HuH-7 (cell line): ENCODE measurements around the gene ISL2.
"Not testable (repeated sequence)": the region's sequence is repeated elsewhere in the genome, so short reads cannot be mapped to it uniquely, and the experiment has no call there.

ENCODE experiments used
- DNase-seq: peaks from one replicate; pipeline ENCODE4 v3.0.0; 2011; ENCODE audit warnings: low spot score

ISL2 gene

DNA sequence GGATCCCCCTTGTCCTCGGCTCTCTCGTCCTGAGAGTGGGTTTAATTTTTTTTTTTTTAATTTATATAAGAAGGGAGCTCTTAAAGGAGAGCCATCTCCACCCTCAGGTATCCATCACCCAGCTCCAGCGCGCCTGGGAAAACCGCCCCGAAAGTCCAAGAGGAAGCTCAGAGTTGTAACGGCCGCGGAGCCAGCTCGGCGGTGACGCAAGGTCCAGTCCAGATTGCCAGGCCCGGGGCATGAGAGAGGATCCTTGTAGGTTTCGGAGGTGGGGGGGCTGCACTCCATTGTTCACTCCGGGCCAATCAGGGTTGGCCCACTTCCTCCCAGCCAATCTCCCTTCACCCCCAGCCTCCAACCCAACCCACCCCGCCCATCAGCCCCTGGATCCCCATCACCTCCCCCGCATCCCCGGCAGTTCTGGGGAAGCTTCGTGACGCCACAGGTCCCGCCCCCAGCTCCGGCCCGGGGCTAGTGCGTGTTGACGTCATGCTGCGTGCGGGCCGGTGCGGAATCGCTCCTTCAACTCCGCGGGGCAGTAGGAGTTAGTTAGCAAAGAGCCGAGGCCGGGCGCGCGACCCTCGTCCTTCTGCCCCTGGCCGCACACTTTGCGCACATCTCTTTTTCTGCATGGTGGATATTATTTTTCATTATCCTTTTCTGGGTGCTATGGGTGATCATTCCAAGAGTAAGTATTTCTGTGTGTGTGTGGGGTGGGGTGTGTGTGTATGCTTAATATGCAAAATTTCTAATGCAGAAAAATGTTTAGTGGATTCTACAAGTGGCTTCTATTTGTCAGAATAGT lies at the start of gene ISL2:
Gene ISL2 (plus strand): TSS at position 520 of the 805 bp plus-strand sequence. CDS start 111 bp downstream, at position 631.
- peak; percentile 100 for DNase-seq

DNA sequence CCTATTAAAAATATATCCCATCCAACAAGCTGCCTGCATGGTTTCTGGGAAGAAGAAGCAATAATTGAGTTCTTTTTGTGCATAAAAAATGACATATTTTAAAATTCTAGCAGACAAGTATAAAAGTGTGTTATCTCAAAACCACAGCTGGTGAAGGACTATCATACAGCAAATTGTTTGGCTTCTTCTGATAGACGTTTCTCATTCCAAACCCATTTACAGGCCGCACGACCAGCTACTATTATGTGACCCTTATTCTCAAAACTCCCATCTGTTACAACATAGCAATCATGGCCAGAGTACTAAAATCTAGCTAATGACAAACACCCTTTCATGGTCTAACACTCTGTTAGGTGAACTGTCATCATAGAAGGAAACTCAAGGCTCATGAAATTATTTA lies 47.0 kb upstream of the ISL2 start:
- DNase-seq: no peak

DNA sequence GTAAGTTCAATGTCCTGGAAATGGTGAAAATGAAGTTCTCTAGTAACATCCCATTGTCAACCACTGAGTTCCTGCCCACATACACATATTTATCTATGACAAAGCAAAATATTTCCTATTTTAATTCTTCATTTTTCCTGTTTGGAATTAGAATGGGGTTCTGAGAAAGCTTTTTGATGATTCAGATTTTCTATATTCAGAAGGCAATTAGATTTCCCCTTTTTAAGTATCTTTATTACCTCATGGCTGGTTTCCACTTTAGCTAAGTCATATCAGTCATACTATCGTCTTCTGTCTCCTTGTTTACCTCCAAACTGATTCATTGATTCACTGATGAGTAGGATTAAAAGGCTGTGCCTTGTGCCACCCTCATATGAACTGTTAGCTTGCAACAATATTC lies 43.2 kb upstream of the ISL2 start:
- no peak for DNase-seq

DNA sequence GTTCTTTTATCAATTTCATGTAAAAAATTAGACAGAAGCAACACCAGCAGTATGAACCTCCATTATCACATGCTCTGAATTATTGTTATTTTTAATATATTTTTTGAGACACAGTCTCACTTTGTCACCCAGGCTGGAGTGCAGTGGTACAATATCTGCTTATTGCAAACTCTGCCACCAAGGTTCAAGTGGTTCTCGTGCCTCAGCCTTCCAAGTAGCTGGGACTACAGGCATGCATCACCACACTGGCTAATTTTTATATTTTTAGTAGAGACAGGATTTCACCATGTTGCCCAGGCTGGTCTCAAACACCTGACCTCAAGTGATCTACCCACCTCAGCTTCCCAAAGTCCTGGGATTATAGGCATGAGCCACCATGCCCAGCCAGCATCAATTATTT lies 42.1 kb upstream of the ISL2 start:
- not testable (repeated sequence) for DNase-seq

DNA sequence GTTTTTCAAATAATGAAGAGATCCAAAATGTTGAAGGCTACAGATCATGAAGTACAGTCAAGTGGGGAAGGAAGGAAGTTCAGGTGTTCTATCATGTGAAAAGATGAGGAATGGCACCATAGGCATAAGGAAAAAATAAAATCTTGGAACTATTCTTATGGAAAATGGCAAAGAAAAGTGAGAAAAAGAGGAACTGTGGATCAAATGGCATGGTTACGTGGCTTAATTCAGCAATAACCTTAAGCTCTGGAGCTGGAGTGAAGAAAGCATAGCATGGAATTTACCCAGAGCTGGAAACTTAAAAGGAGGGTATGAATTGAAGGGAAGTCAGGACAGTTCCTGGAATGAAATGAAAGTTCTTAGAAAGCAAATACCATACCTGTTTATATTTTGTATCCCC lies 39.7 kb upstream of the ISL2 start:
- no peak for DNase-seq

DNA sequence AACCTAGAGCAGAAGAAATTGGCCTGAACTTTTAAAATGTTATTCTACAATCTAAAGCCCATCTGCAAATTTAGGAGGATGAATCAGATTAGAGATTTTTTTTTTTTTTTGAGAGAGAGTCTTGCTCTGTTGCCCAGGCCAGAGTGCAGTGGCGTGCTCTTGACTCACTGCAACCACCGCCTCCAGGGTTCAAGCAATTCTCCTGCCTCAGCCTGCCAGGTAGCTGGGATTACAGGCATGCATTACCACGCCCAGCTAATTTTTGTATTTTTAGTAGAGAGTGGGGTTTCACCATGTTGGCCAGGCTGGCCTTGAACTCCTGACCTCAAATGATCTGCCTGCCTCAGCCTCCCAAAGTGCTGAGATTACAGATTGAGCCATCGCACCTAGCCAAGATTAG lies 38.6 kb upstream of the ISL2 start:
- DNase-seq: not testable (repeated sequence)

DNA sequence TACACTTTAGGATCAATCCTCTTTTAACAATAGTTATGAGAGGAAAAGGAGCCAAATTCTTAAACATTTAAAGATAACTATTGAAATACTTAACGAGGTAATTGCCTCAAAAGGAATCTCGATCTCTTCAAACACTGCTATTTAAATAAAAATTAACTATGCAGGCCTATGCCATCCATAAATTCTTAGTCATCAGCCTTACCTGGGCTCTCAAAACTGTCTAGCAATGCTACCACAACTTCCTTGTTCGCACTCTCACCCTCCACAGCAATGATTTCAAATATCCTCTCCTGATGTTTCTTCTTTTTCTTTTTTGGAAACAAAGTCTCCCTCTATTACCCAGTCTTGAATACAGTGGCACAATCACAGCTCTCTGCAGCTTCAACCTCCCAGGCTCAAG lies 37.6 kb upstream of the ISL2 start:
- no peak for DNase-seq

DNA sequence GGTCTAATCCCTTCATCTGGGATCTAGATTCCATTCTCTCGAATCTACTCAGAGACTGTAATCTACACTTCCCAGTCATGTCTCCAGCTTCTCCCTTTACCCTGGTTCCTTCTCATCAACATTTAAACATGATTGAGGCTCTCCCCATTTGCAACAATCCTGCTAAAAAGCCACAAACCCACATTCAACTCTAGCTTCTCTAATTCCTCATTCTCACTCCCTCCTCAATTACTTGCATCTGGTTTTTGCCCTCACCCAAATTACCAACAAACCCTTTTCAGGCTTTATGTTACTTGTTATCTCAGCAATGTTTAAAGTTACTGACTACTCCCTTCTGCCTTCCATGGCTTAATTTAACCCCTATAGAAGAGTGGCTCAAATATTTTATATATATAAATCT lies 36.8 kb upstream of the ISL2 start:
- DNase-seq: no peak

DNA sequence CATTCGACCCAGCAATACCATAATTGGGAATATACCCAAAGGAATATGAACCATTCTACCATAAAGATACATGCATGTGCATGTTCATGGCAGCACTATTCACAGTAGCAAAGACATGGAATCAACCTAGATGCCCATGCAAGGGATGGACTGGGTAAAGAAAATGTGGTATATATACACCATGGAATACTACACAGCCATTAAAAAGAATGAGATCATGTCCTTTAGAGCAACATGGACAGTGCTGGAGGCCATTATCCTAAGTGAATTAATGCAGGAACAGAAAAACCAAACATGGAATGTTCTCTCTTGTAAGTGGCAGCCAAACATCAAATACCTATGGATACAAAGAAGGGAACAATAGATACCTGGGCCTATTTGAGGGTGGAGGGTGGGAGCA lies 32.7 kb upstream of the ISL2 start:
- DNase-seq: no peak

DNA sequence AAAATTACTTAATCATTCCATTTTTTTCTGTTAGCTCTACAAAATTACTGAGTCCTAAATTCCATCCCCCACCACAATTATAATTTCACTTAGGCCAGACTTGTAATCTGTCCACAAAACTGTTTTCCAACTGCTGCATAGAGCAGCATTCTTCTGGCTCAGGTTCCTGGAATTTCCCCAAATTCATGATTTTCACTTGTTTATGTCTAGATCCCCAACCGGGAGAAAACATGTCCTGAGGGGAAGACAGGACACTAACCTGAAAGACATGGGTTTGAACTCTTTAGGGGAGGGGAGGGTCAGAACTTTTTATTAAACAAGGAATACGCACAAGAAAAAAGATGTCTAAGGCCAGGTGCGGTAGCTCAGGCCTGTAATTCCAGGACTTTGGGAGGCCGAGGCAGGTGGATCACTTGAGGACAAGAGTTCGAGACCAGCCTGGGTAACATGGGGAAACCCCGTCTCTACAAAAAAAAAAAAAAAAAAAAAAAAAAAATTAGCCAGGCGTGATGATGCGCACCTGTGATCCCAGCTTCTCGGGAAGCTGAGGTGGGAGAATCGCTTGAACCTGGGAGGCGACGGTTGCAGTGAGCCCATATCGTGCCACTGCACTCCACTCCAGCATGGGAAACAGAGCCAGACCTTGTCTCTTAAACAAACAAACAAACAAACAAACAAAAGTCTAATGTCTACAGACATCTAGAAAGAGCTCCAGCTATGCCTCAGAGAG lies 26.8 kb upstream of the ISL2 start:
- no peak for DNase-seq

DNA sequence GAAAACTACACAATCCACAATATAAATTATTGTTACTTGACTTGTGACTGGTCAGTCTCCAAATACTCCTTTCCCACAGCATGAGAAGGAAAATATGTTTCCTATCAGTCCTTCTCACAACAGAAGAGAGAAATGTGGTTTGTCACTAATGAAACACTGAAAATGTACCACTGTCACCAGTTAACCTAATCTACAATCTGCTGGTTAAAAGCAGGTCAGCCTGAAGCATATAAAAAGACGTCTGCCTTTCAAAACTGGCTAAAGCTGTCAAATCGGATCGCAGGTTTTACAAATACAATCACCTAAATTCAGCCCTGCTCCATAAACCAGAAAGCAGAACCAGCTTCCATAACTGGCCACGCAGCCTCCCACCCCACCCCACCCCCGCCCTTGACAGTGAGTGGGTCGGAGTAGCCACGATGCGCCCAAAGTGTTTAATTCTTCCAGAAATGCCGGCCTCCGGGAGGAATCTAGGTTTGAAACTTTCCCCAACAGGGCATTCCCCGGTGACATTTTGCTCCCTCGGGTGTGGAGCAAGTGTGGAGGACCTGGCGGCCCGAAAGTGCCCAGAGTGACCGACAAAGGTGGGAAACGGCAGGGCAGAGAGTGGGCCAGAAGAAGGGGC lies 26.0 kb upstream of the ISL2 start:
- DNase-seq: no peak

DNA sequence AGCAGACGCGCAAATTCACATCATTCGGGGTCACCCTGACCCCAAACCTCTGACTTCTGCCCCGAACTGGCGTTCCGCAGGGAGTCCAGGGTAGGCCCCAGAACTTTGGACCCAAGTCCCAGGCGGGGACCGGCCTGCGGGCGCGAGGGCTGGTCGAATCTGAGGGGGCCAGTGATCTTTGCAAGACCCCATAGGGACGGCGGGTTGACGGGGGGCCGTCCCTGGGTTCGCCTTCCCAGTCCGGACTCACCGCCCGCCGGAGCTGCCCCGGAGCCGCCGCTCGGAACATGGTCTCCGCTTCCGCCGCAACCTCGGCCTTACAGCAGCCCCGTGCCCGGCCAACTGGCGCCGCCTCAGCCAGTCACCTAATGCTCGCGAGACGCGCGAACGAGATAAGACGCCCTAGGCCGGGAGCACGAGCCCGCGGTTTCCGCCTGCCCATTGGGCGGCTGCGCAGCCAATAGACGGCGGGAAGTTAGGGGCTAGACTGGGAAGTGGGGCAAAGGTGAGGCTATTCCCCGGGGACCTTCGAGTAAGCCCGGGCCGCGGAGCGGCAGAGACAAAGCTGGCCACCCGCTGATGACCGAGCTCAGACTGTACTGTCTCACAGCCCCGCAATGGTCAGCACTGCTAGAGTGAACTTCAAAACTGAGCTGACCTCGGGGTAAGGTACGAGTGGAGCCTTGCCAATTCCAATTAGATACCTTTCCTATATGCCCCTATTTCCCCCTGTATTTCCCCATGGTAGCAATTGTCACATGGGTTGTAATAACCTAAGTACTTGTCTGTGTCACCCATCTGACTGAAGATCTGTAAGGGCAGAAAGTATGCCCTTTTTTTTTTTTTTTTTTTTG lies 25.2 kb upstream of the ISL2 start, which contains the start of gene ETFA:
Gene ETFA (minus strand): TSS at position 370 of the 854 bp plus-strand sequence. CDS start 81 bp downstream, at position 289.
- peak; percentile 98 for DNase-seq

DNA sequence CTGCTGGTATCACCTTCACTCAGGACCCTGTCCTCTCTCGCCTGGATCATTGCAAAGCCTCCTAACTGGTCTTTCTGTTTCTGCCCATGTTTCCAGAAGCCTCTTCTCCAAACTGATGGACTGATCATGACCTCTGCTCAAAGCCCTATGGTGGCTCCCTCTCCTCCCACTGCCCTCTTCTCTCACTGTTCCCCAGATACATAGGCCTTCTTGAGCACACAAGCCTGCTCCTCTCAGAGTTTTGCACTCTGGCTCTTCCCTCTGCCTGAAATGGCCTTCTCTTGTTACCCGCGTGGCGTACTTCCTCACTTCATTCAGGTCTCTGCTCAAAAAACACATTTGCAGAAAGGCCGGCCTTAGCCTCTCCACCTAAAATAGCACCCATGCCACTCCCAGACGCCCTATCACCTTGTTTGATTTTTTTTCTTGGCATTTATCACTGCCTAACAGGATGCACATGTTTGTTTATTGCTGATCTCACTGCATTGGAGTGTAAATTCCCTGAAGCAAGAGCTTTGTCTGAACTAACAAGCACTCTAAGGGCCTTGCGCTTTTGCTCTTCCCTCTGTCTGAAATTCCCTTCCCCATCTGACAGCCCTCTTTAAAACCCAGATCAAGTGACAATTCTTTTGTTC lies 23.9 kb upstream of the ISL2 start:
- DNase-seq: no peak

DNA sequence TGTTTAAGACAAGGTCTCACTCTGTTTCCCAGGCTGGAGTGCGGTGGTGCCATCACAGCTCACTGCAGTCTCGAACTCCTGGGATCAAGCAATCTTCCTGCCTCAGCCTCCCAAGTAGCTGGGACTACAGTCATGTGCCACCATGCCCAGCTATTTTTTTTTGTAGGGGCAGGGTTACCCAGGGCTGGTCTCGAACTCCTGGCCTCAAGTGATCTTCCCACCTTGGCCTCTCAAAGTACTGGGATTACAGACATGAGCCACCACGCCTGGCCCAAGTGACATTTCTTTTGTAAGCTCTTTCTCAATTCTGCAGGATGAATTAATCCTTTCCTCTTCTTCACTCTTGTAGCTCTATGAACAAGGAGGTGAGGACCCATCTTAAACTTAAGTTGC lies 23.4 kb upstream of the ISL2 start:
- DNase-seq: not testable (repeated sequence)

DNA sequence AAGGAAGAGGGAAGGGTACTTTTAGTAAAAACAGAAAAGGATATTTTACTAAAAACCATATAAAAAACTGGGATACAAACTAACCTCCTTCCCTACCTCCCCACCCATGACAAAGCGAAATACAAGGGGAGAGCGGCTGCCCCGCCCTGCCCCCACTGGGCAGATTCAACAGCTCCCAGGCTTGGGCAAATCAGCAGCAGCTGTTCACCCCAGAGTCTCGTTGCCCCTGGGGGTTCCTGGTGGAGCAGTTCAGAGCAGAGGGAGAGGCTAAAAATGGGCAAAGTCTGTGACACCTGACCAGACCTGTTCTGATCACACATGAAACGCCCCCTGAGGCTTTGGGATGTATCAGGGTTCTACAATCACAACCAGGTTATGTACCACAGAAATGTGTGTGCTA lies 22.8 kb upstream of the ISL2 start:
- no peak for DNase-seq

DNA sequence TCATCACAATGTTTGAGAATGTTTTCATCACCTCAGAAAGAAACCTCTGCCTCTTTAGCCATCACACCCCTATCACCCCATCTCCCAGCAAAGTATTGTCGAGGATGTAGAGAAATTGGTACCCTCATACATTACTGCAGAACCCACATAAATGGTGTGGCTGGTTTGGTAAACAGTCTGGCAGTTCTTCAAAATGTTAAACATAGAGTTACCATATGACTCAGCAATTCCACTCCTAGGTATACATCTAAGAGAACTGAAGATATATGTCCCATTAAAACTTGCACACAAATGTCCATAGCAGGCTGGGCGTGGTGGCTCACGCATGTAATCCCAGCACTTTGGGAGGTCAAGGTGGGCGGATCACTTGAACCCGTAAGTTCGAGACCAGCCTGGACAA lies 16.6 kb upstream of the ISL2 start:
- no peak for DNase-seq

DNA sequence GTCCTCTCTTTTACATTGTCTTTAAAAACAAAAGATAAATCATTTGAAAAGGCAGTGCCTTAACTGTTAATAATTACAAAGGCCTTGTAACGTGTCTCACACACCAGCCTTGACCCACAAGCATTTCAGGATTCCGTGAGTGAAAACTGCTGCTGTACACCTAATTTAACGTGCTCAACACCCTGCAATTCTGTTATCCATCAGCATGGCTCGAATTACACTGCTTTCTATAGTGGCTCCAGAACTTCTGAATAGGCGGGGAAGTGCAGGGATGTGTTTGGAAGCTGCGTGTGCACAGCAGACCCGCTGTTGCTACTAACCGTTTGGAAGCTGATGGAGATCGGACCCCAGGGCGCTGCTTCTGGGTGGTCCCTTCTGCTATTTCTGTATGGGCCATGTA lies 15.4 kb upstream of the ISL2 start:
- DNase-seq: no peak

DNA sequence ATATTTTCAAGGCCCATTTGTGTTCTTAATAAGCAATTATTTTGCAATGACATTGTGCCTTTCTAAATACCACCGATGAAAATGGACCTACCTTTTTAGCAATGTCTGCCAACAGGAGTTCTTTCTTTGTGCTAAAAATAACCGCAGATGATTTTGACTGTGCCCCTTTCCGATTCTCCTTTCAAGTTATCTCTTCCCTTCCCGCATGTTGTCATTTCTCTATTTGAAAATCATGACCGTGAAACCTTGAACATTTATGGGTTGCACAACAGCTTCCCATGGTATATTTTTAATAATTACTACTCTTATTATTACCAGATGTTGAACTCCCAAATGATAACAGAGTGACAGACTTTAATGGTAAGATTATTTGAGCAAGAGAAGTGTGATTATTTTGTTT lies 15.0 kb upstream of the ISL2 start:
- DNase-seq: no peak

DNA sequence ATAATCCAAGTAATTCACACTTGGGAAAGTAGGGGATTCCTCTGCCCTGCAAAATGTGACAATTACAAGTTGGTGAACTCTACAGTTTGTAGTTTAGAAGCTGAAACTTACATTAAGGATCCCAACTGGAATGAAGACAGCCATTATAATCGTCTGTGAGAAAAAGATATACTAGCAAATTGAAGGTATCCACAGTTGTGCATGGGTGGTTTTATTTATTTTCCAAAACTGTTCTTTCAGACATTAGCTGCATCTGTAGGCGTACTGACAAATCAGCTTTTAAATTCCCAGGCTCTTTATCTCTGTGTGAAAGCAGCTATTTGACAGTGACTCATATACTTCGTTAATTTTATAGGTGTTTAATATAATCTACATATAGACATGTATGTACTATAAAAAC lies 12.5 kb upstream of the ISL2 start:
- DNase-seq: no peak

DNA sequence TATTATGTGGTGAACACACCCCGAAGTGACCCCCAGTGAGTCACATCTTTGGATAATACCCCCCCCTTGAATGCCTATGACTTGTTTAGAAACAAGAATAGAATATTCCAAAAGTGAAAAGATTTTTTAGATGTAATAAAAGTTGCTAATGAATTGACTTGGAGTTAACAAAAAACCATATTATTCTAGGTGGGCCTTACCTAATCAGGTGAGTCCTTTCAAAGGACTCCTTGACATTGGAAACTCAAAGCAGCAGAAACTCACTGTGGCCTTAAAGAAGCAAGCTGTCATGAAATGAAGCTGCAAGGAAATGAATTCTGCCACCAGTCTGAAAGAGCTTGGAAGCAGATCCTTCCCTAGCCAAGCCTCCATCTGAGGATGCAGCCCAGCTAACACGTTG lies 10.9 kb upstream of the ISL2 start:
- no peak for DNase-seq
